Upper lobe of left lung (tissue), 6 donors: ENCODE results near the gene FGF10. TPM values are rescaled to one million over a fixed set of nuclear protein-coding genes. Genes with fewer than 3 reads are reported as not detected.

ENCODE experiments used
- ATAC-seq, 2 donors: fragments of 200-7000 bp; cut with Tn5 transposase; one replicate each; pipeline ENCODE4 v1.9.1; 2022; ENCODE audit warnings: mild to moderate bottlenecking in 2 of 2, moderate library complexity in 2 of 2; ENCODE audit not compliant: low FRiP score in 2 of 2
- DNase-seq, 2 donors: peaks; one replicate each; pipeline ENCODE4 v3.0.0-alpha.2; 2019 to 2020
- H3K27ac ChIP-seq, 4 donors: fragments of 200-600 bp; sonication (generic); one replicate each; pipeline ENCODE4 v1.5.1; 2016 to 2019
- H3K27me3 ChIP-seq, 4 donors: fragments of 200-600 bp; sonication (generic); one replicate each; pipeline ENCODE4 v1.5.1; 2017 to 2019
- H3K36me3 ChIP-seq, 4 donors: fragments of 200-600 bp; sonication (generic); one replicate each; pipeline ENCODE4 v1.5.1; 2016 to 2019
- H3K4me1 ChIP-seq, 4 donors: fragments of 200-600 bp; sonication (generic); one replicate each; pipeline ENCODE4 v1.5.1; 2018 to 2019
- H3K4me3 ChIP-seq, 4 donors: fragments of 200-600 bp; sonication (generic); one replicate each; pipeline ENCODE4 v1.5.1; 2017 to 2019; ENCODE audit warnings: mild to moderate bottlenecking in 2 of 4, moderate library complexity in 1 of 4
- H3K9me3 ChIP-seq, 4 donors: fragments of 200-600 bp; sonication (generic); one replicate each; pipeline ENCODE4 v1.5.1; 2018 to 2019
- EP300 ChIP-seq, 4 donors: sonication (generic); formaldehyde crosslinking; IDR thresholded peaks; one replicate each; pipeline ENCODE4 v1.5.1; 2017; ENCODE audit warnings: antibody characterized with exemption in 4 of 4, control low read depth in 2 of 4
- POLR2A ChIP-seq, 4 donors: fragments of 450-650 bp; IDR thresholded peaks; one replicate each; pipeline ENCODE4 v1.5.1; 2016 to 2017; ENCODE audit warnings: antibody characterized with exemption in 4 of 4, mild to moderate bottlenecking in 2 of 4
- POLR2AphosphoS5 ChIP-seq, 2 donors: sonication (generic); formaldehyde crosslinking; IDR thresholded peaks; one replicate each; pipeline ENCODE4 v1.5.1; 2017; ENCODE audit warnings: antibody characterized with exemption in 2 of 2
- whole genome bisulfite sequencing, 2 donors: methylation state at CpG; one replicate each; pipeline ENCODE4 v1.1.5; 2017 to 2018; 5-methylcytosine and 5-hydroxymethylcytosine counted together
- total RNA-seq, 6 donors: library from RNA; depleted of rRNA in 4 of 6; stranded (reverse); fragments of >200 nt in 4 of 6; gene quantifications; one replicate each; pipeline versions ENCODE4 v1.1.0 to v1.2.1, GENCODE V29; 2016 to 2021
- TF ChIP-seq, protein P1 (sequence below), 6 experiments: fragments of 450-650 bp in 4 of 6; fragments of 200-600 bp in 2 of 6; sonication (generic) in 2 of 6; IDR thresholded peaks; one replicate each; pipeline ENCODE4 v1.5.1; 2016 to 2019; ENCODE audit warnings: antibody characterized with exemption in 6 of 6
- donor health status: DM: no; HTN: no; CAD: no; lungs with moderate emphysema.
- donor health status: DM: no; HTN: yes; CAD: no; lungs with severe emphysema.

FGF10 gene
- total RNA-seq, 6 donors from 2014 or later = 1.1 to 12.6 (median 2.4) TPM

DNA sequence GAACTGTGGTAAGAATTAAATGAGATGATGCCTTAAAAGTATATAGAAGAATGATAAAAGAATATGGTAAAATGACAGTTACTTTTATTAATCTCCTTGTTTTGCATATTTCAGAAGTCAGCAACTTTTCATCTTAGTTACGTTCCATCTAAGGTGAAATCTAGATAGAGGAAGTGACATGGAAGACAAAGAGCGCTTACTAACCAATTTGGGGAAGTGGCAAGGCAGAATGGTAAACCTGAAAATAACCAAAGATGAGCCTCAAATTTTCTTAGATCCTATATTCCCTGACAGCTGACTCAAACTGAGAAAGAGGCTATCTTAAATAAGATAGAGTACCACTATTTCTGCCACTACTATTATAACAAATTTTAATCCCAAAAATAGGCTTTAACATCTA lies 52.5 kb downstream of the FGF10 start:
- DNase-seq (no peak), ATAC-seq (no peak)
- no peak overlapping the region for H3K27ac ChIP-seq
- WGBS, 2 donors = 59% methylated on average over 2 of the region's 2 CpGs
- no peaks in the 10 kb centered on the region for H3K9me3 ChIP-seq
- TF ChIP-seq POLR2A (IDR thresholded peaks at IDR 0.05) = no peak
- TF ChIP-seq POLR2AphosphoS5 (IDR thresholded peaks at IDR 0.05) = no peak
- no peak for TF ChIP-seq EP300 (IDR thresholded peaks at IDR 0.05)
- TF ChIP-seq, protein P1, sequence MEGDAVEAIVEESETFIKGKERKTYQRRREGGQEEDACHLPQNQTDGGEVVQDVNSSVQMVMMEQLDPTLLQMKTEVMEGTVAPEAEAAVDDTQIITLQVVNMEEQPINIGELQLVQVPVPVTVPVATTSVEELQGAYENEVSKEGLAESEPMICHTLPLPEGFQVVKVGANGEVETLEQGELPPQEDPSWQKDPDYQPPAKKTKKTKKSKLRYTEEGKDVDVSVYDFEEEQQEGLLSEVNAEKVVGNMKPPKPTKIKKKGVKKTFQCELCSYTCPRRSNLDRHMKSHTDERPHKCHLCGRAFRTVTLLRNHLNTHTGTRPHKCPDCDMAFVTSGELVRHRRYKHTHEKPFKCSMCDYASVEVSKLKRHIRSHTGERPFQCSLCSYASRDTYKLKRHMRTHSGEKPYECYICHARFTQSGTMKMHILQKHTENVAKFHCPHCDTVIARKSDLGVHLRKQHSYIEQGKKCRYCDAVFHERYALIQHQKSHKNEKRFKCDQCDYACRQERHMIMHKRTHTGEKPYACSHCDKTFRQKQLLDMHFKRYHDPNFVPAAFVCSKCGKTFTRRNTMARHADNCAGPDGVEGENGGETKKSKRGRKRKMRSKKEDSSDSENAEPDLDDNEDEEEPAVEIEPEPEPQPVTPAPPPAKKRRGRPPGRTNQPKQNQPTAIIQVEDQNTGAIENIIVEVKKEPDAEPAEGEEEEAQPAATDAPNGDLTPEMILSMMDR (IDR thresholded peaks at IDR 0.05) = no peak
- no peaks in the 10 kb centered on the region for H3K36me3 ChIP-seq
- no peak overlapping the region for H3K4me3 ChIP-seq
- H3K4me1 ChIP-seq = no peaks in the 10 kb centered on the region
- H3K27me3 ChIP-seq = no peaks in the 10 kb centered on the region

DNA sequence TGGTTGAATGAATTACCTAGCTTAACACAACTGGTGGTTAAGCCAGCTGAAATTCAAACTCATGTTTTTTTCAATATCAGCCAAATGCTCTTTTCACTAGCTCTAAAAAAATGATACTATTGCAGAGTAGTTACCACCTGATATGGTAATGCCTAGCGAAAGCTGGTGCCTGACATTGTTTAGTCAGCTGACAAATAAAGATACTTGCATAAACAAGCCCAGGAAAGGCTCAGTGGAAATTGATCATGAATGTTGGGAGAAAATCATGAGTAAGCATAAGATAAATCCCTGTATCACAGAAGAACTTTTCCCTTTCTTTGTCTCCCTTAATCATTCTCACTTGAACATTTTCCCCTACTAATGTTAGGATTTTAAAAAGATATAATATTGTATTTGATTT lies 54.6 kb downstream of the FGF10 start:
- Histone ChIP-seq H3K4me1 (no peaks in the 10 kb centered on the region), H3K4me3 (no peak overlapping the region), H3K27ac (no peak overlapping the region), H3K36me3 (no peaks in the 10 kb centered on the region), H3K9me3 (no peaks in the 10 kb centered on the region), H3K27me3 (no peaks in the 10 kb centered on the region)
- ATAC-seq (no peak), DNase-seq (no peak)
- TF ChIP-seq EP300 (IDR thresholded peaks at IDR 0.05) (no peak), POLR2AphosphoS5 (IDR thresholded peaks at IDR 0.05) (no peak), POLR2A (IDR thresholded peaks at IDR 0.05) (no peak)
- TF ChIP-seq, protein P1 (IDR thresholded peaks at IDR 0.05) = no peak
- WGBS, 2 donors = 65 to 68% methylated on average over 1 of the region's 1 CpG

DNA sequence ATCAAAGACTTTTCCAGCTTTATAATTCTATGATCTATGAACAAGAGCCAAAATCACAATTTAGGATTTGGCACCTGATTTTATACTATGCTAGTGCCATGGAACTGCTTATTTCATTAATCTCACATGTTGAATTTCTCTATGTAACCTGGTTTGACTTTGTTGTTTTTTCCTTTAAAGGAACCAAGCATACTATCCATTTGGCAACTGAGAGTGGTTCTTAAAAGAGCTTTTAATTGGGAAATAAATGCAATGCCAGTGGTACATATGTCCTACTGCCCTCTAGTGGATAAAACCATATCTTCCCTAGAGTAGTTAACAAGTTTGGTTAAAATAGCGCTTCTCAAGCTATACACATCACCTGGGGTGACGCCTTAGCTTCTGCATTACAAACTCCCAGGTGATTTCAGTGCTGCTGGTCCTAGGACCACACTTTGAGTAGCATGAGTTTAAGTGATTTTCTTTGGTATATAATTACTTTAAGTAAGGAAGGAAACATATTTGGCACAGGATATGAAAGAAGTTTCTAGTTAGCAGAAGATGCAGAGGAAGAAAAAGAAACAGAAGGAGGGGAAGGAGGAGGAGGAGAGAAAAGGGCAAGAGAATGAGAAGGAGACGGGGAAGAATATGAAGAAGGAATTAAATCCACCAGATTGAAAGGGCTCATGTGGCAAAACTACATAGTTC lies 56.8 kb downstream of the FGF10 start:
- Histone ChIP-seq H3K27me3 (no peaks in the 10 kb centered on the region), H3K4me3 (no peak overlapping the region), H3K9me3 (no peaks in the 10 kb centered on the region), H3K36me3 (no peaks in the 10 kb centered on the region), H3K27ac (no peak overlapping the region), H3K4me1 (no peaks in the 10 kb centered on the region)
- DNase-seq (no peak), ATAC-seq (peak in 1 of 2 donors; percentile 78)
- 31 to 42% methylated on average over 3 of the region's 3 CpGs for WGBS, 2 donors
- no peak for TF ChIP-seq EP300 (IDR thresholded peaks at IDR 0.05)
- TF ChIP-seq, protein P1 (IDR thresholded peaks at IDR 0.05) = peak in 5 of 6 experiments; percentile 25 to 55 (median 40)

DNA sequence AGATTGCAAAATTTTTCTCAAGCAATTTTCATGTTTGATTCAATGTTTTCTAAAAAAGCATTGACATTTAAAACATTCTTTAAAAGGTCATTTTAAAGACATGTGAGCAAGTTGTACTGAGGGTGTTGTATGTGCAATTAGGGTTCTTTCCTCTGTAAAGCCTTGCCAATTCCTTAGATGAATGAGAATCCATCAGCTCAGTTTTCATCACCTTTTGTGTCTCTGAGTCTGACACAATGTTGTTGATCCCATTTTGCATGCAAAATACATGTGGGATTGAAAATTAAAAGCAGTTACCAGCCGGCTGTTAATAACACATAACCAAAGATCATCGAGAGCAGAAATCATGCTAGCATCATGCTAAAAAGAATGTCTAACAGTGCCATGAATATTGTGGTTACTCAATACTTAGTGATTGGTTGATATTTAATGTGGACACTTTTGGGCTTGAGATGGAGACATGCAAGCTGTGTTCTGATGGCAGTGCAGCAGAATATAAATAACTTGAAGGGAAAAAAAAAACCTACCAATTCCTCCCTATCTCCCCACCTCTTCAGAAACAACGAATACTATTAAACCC lies 57.7 kb downstream of the FGF10 start:
- ATAC-seq = no peak
- no peak for DNase-seq
- TF ChIP-seq POLR2A (IDR thresholded peaks at IDR 0.05) (no peak), EP300 (IDR thresholded peaks at IDR 0.05) (no peak), POLR2AphosphoS5 (IDR thresholded peaks at IDR 0.05) (no peak)
- TF ChIP-seq, protein P1 (IDR thresholded peaks at IDR 0.05) = no peak
- 57 to 76% methylated on average over 3 of the region's 3 CpGs for WGBS, 2 donors
- no peak overlapping the region for H3K4me3 ChIP-seq
- H3K27me3 ChIP-seq = no peaks in the 10 kb centered on the region
- H3K36me3 ChIP-seq = no peaks in the 10 kb centered on the region
- no peaks in the 10 kb centered on the region for H3K9me3 ChIP-seq
- no peaks in the 10 kb centered on the region for H3K4me1 ChIP-seq
- H3K27ac ChIP-seq = no peak overlapping the region

DNA sequence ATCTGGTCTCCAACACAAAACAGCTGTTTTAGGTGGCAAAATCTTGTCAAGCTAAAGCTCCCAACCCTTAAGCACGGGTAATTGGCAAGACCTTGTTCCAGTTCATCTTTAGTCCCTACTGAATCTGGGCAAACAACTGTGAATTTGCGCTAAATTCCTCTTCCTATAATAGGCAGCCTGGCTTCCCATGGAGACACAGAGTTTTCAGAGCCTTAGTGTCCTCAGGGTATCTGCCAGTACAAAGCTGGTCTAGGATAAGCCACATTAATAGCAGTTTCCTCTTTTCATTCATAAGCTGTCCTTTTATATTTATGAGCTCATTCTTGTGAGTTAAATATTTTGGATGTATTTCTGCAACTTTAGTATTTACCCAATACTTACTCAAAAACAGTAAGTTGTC lies 59.5 kb downstream of the FGF10 start:
- ATAC-seq = no peak
- Histone ChIP-seq H3K27ac (no peak overlapping the region), H3K27me3 (no peaks in the 10 kb centered on the region), H3K4me1 (no peaks in the 10 kb centered on the region), H3K9me3 (no peaks in the 10 kb centered on the region), H3K4me3 (no peak overlapping the region), H3K36me3 (no peaks in the 10 kb centered on the region)
- no peak for TF ChIP-seq EP300 (IDR thresholded peaks at IDR 0.05)
- TF ChIP-seq POLR2A (IDR thresholded peaks at IDR 0.05) = no peak
- no peak for TF ChIP-seq POLR2AphosphoS5 (IDR thresholded peaks at IDR 0.05)
- TF ChIP-seq, protein P1 (IDR thresholded peaks at IDR 0.05) = no peak
- no peak for DNase-seq
- WGBS, 2 donors = 73 to 78% methylated on average over 2 of the region's 2 CpGs
